ENCODE results near the gene CHCHD3. TPM values are rescaled to one million over a fixed set of nuclear protein-coding genes. Genes with fewer than 3 reads are reported as not detected.
"Not testable (repeated sequence)": the region's sequence is repeated elsewhere in the genome, so short reads cannot be mapped to it uniquely, and the experiment has no call there.

CHCHD3 gene
- total and polyA plus RNA-seq, 7 experiments from 2014 or later: 25.6 to 49.7 (median 38.6) TPM

DNA sequence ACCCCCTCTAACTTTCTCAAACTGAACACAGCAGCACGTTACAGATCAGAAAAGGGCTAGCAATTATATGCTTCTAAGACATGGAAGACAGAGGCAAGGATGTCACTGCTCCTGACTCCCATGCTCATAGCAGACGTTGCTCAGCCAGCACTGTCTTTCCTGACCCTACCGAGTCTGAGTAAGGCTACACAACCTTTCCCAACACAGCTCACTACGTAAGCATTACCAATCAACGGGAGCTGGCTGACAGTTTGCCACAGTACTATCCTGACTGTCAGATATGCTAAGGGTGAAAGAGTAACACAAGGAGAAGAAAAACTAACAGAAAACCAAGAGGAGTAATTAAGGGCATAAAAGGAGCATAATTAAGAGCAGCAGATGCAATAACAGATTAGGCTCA is 171.2 kb downstream of the CHCHD3 start:
- no peaks in the 10 kb centered on the region for H3K9me3 ChIP-seq (ENCODE audit: control insufficient read depth in 2 of 3, low read length in 3 of 3)
- Mint-ChIP-seq H3K27ac (no peak overlapping the region), H3K27me3 (no peaks in the 10 kb centered on the region), H3K36me3 (peaks cover 13 to 75% (median 58%) of the 10 kb centered on the region in 5 donors), H3K4me3 (no peak overlapping the region), H3K4me1 (peaks cover 0 to 11% (median 0%) of the 10 kb centered on the region in 7 donors), H3K9me3 (peaks cover 0 to 2% (median 0%) of the 10 kb centered on the region in 11 donors)
- POLR2A ChIA-PET: no interaction called here
- peaks cover 0 to 3% (median 0%) of the 10 kb centered on the region in 3 experiments for H3K36me3 ChIP-seq (ENCODE audit: control insufficient read depth in 2 of 3, insufficient read depth in 3 of 3, low read length in 3 of 3)
- H3K4me3 ChIP-seq (ENCODE audit: low read length): no peak overlapping the region
- ATAC-seq: no peak
- H3K4me1 ChIP-seq (ENCODE audit: control insufficient read depth in 2 of 2, insufficient read depth in 2 of 2, low read length in 2 of 2): no peaks in the 10 kb centered on the region
- no peak overlapping the region for H3K27ac ChIP-seq (ENCODE audit: low read depth, low read length)
- no peak for DNase-seq
- no peaks in the 10 kb centered on the region for H3K27me3 ChIP-seq (ENCODE audit: control insufficient read depth in 2 of 2, insufficient read depth in 2 of 2, low read length in 2 of 2)
- CTCF ChIA-PET: no interaction called here
- intact Hi-C loops (cut with micrococcal nuclease): no loop called here

DNA sequence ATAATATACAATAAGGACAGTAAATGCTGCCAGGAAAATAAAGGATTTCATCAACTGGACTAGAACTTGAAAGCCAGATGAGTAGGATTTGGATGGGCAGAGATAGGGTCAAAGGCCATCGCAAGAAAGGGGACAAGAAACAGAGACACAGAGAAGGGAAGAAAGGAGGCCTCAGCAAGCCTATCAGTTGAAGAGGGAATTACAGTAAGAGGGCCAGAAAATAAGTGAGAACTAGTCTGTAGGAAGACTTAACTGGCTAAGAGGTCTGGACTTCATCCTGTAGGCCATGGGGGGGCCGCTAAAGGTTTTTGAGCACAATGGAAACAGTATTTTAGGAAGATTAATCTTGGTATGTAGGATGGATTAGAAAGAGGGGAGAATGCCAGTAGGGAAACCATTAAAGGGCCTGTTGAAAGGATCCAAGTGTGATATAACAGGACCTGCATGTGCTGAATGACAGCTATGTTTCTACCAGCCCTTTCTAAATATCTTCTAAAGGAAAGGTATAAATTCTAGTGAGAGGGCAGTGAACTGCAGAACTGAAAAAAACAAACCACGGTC is 174.4 kb downstream of the CHCHD3 start:
- Mint-ChIP-seq H3K36me3 (peaks cover 18 to 78% (median 63%) of the 10 kb centered on the region in 5 donors), H3K4me1 (peaks cover 0 to 11% (median 0%) of the 10 kb centered on the region in 7 donors), H3K27me3 (no peaks in the 10 kb centered on the region), H3K27ac (no peak overlapping the region), H3K4me3 (no peak overlapping the region), H3K9me3 (peaks cover 0 to 8% (median under 1%) of the 10 kb centered on the region in 11 donors)
- ChIA-PET POLR2A (no interaction called here), CTCF (no interaction called here)
- ATAC-seq (no peak), DNase-seq (no peak)
- H3K27ac ChIP-seq (ENCODE audit: low read depth, low read length): no peak overlapping the region
- no peak overlapping the region for H3K4me3 ChIP-seq (ENCODE audit: low read length)
- peaks cover 0 to 7% (median 5%) of the 10 kb centered on the region in 3 experiments for H3K36me3 ChIP-seq (ENCODE audit: control insufficient read depth in 2 of 3, insufficient read depth in 3 of 3, low read length in 3 of 3)
- no peaks in the 10 kb centered on the region for H3K9me3 ChIP-seq (ENCODE audit: control insufficient read depth in 2 of 3, low read length in 3 of 3)
- H3K27me3 ChIP-seq (ENCODE audit: control insufficient read depth in 2 of 2, insufficient read depth in 2 of 2, low read length in 2 of 2): no peaks in the 10 kb centered on the region
- intact Hi-C loops (cut with micrococcal nuclease): no loop called here
- H3K4me1 ChIP-seq (ENCODE audit: control insufficient read depth in 2 of 2, insufficient read depth in 2 of 2, low read length in 2 of 2): no peaks in the 10 kb centered on the region

DNA sequence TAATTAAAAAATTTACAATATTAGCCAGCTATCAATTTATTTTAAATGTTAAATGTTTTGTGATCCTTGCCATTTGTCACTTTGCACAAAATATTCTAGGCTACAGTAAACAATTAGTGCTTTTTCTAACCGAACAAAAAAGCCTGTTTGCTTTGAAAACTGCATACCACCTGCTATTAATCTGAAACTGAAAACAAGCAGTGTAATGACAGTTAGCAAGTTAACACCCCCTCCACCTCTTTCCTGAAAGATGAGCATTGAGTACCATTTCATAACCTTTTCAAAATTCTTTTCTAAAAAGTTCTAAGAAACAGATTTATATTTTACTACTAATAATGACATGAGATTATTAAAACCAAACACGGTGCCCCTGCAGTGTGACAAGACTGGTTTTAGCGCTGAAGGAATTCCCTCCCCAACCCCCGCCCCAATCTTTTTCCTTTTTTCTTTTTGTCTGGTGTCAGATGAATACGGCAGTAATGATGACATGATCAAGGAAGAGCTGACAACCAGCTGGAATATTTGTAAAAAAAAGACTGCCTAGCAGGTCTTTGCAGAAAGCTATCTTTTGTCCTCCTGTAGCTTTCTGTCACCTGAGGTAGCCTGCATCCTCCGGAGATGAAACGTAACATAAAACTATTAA is 175.6 kb downstream of the CHCHD3 start:
- CTCF ChIA-PET: no interaction called here

DNA sequence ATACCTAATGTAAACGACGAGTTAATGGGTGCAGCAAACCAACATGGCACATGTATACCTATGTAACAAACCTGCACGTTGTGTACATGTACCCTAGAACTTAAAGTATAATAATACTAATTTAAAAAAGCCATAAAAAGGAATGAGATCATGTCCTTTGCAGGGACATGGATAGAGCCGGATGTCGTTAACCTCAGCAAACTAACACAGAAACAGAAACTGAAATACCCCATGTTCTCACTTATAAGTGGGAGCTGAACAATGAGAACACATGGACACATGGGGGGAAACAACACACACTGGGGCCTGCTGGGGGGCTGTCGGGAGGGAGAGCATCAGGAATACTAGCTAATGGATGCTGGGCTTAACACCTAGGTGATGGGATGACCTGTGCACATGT is 176.8 kb downstream of the CHCHD3 start:
- DNase-seq; H3K27ac Mint-ChIP-seq; H3K27me3 ChIP-seq (ENCODE audit: control insufficient read depth in 2 of 2, insufficient read depth in 2 of 2, low read length in 2 of 2); H3K4me1 Mint-ChIP-seq; CTCF ChIA-PET; H3K4me3 ChIP-seq (ENCODE audit: low read length); H3K36me3 ChIP-seq (ENCODE audit: control insufficient read depth in 2 of 3, insufficient read depth in 3 of 3, low read length in 3 of 3); ATAC-seq; POLR2A ChIA-PET; H3K4me1 ChIP-seq (ENCODE audit: control insufficient read depth in 2 of 2, insufficient read depth in 2 of 2, low read length in 2 of 2); H3K9me3 ChIP-seq (ENCODE audit: control insufficient read depth in 2 of 3, low read length in 3 of 3); H3K27me3 Mint-ChIP-seq; H3K9me3 Mint-ChIP-seq; H3K4me3 Mint-ChIP-seq; H3K27ac ChIP-seq (ENCODE audit: low read depth, low read length); intact Hi-C loops (cut with micrococcal nuclease): not testable (repeated sequence)
- peaks cover 6 to 66% (median 51%) of the 10 kb centered on the region in 5 donors for H3K36me3 Mint-ChIP-seq

More for the DNA sequence above, 175.6 kb downstream of the CHCHD3 start:
- H3K36me3 ChIP-seq (ENCODE audit: control insufficient read depth in 2 of 3, insufficient read depth in 3 of 3, low read length in 3 of 3): peaks cover 0 to 7% (median 5%) of the 10 kb centered on the region in 3 experiments
- POLR2A ChIA-PET: no interaction called here
- intact Hi-C loops (cut with micrococcal nuclease): no loop called here
- H3K4me3 Mint-ChIP-seq: no peak overlapping the region
- H3K9me3 ChIP-seq (ENCODE audit: control insufficient read depth in 2 of 3, low read length in 3 of 3): no peaks in the 10 kb centered on the region
- H3K4me3 ChIP-seq (ENCODE audit: low read length): no peak overlapping the region
- no peaks in the 10 kb centered on the region for H3K4me1 ChIP-seq (ENCODE audit: control insufficient read depth in 2 of 2, insufficient read depth in 2 of 2, low read length in 2 of 2)
- no peak overlapping the region for H3K27ac ChIP-seq (ENCODE audit: low read depth, low read length)
- H3K27ac Mint-ChIP-seq: no peak overlapping the region
- ATAC-seq (no peak), DNase-seq (no peak)
- H3K4me1 Mint-ChIP-seq: peaks cover 0 to 11% (median 0%) of the 10 kb centered on the region in 7 donors
- peaks cover 14 to 72% (median 61%) of the 10 kb centered on the region in 5 donors for H3K36me3 Mint-ChIP-seq
- peaks cover 0 to 8% (median 1%) of the 10 kb centered on the region in 11 donors for H3K9me3 Mint-ChIP-seq
- H3K27me3 ChIP-seq (ENCODE audit: control insufficient read depth in 2 of 2, insufficient read depth in 2 of 2, low read length in 2 of 2): no peaks in the 10 kb centered on the region
- no peaks in the 10 kb centered on the region for H3K27me3 Mint-ChIP-seq

DNA sequence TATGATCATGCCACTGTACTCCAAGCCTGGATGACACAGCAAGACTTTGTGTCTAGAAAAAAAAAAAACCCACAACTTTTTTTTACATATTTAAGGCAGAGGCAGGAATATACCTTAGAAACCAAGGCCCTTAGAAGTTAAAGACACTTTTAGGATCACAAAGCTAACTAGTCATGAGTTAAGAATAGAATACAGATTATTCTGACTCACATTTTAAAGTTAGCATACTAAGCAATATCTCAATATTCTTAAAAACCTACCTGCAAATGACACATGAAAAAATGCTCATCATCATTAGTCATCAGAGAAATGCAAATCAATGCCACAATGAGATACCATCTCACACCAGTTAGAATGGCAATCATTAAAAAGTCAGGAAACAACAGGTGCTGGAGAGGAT is 177.7 kb downstream of the CHCHD3 start:
- Mint-ChIP-seq H3K27ac (no peak overlapping the region), H3K4me1 (peaks cover 0 to 6% (median 0%) of the 10 kb centered on the region in 7 donors), H3K27me3 (no peaks in the 10 kb centered on the region), H3K9me3 (peaks cover 0 to 8% (median 1%) of the 10 kb centered on the region in 11 donors), H3K4me3 (no peak overlapping the region), H3K36me3 (peaks cover 6 to 67% (median 52%) of the 10 kb centered on the region in 5 donors)
- POLR2A ChIA-PET: no interaction called here
- intact Hi-C loops (cut with micrococcal nuclease): no loop called here
- H3K4me1 ChIP-seq (ENCODE audit: control insufficient read depth in 2 of 2, insufficient read depth in 2 of 2, low read length in 2 of 2): no peaks in the 10 kb centered on the region
- no peak overlapping the region for H3K4me3 ChIP-seq (ENCODE audit: low read length)
- DNase-seq (no peak), ATAC-seq (no peak)
- no peaks in the 10 kb centered on the region for H3K27me3 ChIP-seq (ENCODE audit: control insufficient read depth in 2 of 2, insufficient read depth in 2 of 2, low read length in 2 of 2)
- H3K27ac ChIP-seq (ENCODE audit: low read depth, low read length): no peak overlapping the region
- H3K9me3 ChIP-seq (ENCODE audit: control insufficient read depth in 2 of 3, low read length in 3 of 3): no peaks in the 10 kb centered on the region
- peaks cover 0 to 10% (median 5%) of the 10 kb centered on the region in 3 experiments for H3K36me3 ChIP-seq (ENCODE audit: control insufficient read depth in 2 of 3, insufficient read depth in 3 of 3, low read length in 3 of 3)
- CTCF ChIA-PET: no interaction called here

DNA sequence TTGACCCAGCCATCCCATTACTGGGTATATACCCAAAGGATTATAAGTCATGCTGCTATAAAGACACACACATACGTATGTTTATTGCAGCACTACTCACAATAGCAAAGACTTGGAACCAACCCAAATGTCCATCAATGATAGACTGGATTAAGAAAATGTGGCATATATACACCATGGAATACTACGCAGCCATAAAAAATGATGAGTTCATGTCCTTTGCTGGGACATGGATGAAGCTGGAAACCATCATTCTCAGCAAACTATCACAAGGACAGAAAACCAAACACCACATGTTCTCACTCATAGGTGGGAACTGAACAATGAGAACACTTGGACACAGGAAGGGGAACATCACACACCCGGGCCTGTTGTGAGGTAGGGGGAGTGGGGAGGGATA is 179.6 kb downstream of the CHCHD3 start:
- H3K4me3 Mint-ChIP-seq; H3K9me3 Mint-ChIP-seq; H3K27ac ChIP-seq (ENCODE audit: low read depth, low read length); H3K9me3 ChIP-seq (ENCODE audit: control insufficient read depth in 2 of 3, low read length in 3 of 3); H3K4me3 ChIP-seq (ENCODE audit: low read length); ATAC-seq; POLR2A ChIA-PET; H3K4me1 Mint-ChIP-seq; H3K27me3 ChIP-seq (ENCODE audit: control insufficient read depth in 2 of 2, insufficient read depth in 2 of 2, low read length in 2 of 2); H3K4me1 ChIP-seq (ENCODE audit: control insufficient read depth in 2 of 2, insufficient read depth in 2 of 2, low read length in 2 of 2); CTCF ChIA-PET; H3K27me3 Mint-ChIP-seq; H3K27ac Mint-ChIP-seq; DNase-seq; intact Hi-C loops (cut with micrococcal nuclease): not testable (repeated sequence)
- H3K36me3 ChIP-seq (ENCODE audit: control insufficient read depth in 2 of 3, insufficient read depth in 3 of 3, low read length in 3 of 3): peaks cover 0 to 10% (median 5%) of the 10 kb centered on the region in 3 experiments
- peaks cover 6 to 73% (median 47%) of the 10 kb centered on the region in 5 donors for H3K36me3 Mint-ChIP-seq

DNA sequence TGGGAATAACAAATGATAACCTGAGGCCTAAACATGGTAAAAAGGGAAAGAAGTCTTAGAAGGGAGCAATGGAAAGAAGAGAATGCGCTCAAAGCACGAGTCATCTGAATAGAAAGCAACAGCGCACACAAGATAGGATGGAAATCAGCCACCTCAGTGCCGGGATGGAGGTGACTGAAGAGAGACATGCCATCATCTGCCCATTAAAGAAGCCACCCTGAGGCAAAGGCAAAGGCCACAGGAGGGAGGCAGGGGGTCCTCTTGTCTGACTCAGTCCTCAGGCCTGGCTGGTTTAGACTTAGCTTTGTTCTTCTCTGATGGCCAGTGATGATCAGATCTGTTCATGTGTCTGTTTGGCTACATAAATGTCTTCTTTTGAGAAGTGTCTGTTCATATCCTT is 180.6 kb downstream of the CHCHD3 start:
- ChIA-PET POLR2A (no interaction called here), CTCF (no interaction called here)
- intact Hi-C loops (cut with micrococcal nuclease): no loop called here
- H3K36me3 ChIP-seq (ENCODE audit: control insufficient read depth in 2 of 3, insufficient read depth in 3 of 3, low read length in 3 of 3): peaks cover 0 to 10% (median 5%) of the 10 kb centered on the region in 3 experiments
- H3K27me3 ChIP-seq (ENCODE audit: control insufficient read depth in 2 of 2, insufficient read depth in 2 of 2, low read length in 2 of 2): no peaks in the 10 kb centered on the region
- H3K9me3 ChIP-seq (ENCODE audit: control insufficient read depth in 2 of 3, low read length in 3 of 3): no peaks in the 10 kb centered on the region
- Mint-ChIP-seq H3K4me3 (no peak overlapping the region), H3K27ac (peak overlapping the region in 1 of 9 donors; percentile 32), H3K4me1 (no peaks in the 10 kb centered on the region), H3K9me3 (peaks cover 0 to 8% (median 1%) of the 10 kb centered on the region in 11 donors), H3K27me3 (no peaks in the 10 kb centered on the region), H3K36me3 (peaks cover 9 to 76% (median 46%) of the 10 kb centered on the region in 5 donors)
- H3K4me3 ChIP-seq (ENCODE audit: low read length): no peak overlapping the region
- no peak overlapping the region for H3K27ac ChIP-seq (ENCODE audit: low read depth, low read length)
- ATAC-seq: no peak
- no peak for DNase-seq
- no peaks in the 10 kb centered on the region for H3K4me1 ChIP-seq (ENCODE audit: control insufficient read depth in 2 of 2, insufficient read depth in 2 of 2, low read length in 2 of 2)
